HG03196 (cell line): ENCODE data around the gene BEST1.
"Not testable (repeated sequence)": the region's sequence is repeated elsewhere in the genome, so short reads cannot be mapped to it uniquely, and the experiment has no call there.

Experiments
- ATAC-seq: cut with Tn5 transposase; IDR thresholded peaks from one replicate; pipeline ENCODE4 v1.9.1; 2021; ENCODE audit not compliant: unreplicated experiment

BEST1 gene

DNA sequence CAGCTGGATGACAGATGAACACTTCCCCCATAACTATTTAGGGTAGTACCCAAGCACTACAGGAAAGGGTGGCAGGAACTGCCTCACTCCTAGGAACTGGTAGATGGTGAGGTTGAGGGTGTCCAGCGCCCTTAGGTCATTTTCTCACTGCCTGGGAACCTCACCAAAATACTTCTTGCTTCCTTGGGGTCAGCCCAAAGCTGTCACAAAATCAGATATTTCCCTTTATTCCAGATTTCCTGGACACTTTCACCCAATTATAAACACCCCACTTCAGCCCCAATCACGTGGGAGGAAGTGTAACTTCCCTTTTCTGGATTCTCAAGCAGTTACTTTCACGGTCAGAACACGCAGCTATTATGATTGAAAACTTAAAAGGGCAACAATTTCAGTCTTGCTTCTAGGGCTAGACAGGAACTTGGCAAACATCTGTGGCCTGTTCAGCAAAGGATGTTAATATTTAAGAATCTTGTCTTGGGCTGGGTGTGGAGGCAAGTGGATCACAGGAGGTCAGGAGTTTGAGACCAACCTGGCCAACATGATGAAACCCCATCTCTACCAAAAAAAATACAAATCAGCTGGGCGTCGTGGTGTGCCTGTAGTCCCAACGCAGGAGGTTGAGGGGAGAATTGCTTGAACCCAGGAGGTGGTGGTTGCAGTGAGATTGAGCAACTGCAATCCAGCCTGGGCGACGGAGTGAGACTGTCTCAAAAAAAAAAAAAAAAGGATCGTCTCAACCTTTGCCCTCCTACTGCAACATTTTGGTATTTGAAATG is 13.3 kb downstream of the BEST1 start:
- ATAC-seq, result no peak

DNA sequence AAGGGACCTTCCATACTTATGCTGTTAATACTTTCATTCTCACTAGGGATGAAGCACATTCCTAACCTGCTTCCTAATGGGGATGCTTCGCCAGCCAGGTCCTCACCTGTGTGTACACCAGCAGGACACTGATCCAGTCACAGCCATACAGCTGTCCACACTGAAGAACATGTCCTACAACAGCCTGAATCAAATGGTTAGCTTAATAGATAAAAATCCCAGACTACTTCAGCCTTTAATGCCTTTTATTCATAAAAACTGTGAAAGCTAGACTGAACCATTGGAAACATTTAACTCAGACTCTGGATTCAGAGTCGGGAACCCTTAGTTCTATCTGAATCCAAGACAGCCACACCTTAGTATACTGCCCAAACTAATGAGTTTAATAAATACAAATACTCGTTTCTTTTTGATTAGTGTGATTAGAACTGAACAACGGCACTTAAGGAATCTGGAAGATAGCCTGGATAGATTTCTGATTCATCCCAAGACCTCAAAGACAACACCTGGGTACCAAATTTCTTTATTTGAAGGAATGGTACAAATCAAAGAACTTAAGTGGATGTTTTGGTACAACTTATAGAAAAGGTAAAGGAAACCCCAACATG is 14.0 kb downstream of the BEST1 start:
- ATAC-seq, result no peak

DNA sequence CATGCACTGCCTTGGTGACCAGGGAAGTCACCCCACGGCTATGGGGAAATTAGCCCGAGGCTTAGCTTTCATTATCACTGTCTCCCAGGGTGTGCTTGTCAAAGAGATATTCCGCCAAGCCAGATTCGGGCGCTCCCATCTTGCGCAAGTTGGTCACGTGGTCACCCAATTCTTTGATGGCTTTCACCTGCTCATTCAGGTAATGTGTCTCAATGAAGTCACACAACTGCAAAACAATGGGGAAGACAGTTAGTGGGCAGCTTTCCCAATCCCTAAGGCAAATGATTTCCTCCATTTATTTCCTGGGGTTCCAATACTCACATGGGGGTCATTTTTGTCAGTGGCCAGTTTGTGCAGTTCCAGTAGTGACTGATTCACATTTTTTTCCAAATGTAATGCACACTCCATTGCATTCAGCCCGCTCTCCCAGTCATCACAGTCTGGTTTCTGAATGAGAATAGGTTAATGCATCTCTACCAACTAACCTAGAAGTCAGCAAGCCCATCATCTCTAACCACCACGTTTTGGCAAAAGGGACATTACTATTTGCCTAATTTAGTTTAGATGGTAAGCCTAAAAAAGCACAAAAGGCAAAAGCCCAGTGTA is 14.6 kb downstream of the BEST1 start:
- ATAC-seq, result not testable (repeated sequence)

DNA sequence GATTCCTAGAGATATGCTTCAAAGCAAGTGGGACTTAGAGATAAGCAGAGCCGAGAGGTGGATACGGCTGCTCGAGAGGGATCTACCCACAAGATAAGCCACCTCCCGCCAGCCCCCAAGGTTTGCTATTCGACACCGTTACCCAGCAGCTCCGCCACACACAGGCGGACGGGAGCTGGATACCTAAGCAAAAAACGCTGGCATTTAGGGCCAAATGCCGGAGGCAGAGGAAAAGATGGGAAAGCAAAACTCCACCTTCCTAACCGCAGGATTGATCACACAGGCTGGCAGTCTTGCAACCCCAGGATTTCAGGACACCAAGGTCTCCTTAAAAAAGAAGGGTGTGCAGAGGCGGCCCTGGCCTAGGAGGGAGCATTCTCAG is 16.6 kb downstream of the BEST1 start:
- no peak for ATAC-seq

DNA sequence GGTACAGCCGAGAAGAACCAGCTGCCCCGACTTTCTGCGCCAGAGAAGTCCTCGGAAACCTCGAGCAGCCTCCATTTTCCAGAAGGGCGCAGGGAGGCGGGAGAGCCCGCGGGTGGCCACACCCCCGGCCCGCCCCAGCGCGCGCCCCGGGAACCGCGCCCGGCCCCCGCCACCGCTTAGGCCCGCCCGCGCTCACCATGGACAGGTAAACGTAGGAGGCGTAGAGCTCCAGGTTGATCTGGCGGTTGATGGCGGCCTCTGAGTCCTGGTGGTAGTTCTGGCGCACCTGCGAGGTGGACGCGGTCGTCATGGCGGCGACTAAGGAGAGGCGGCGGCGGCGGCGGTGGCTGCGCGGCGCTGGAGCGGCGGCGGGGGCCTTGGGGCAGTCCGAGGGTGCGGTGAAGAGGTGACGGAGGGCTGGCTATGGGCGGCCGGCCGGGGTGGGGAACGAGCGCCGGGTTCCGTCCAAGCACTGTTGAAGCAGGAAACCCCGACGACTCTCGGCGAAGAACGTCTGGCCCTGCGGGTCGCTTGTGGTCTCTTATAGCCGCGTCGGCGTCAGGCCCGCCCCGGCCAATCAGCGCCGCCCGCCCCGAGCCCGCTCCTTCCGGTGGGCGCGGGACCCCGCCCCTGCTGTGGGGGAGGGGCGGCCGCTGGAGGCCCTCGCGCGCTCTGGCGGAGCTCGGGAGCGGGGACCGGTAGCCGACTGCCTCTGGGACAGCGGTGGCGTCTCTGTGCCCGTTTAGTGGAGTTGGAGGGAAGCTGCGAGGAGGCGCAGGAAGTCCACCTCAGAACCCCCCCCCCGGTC is 17.2 kb downstream of the BEST1 start, which contains the start of gene FTH1:
Gene FTH1 (minus strand): TSS at position 519 of the 808 bp plus-strand sequence. CDS start 209 bp downstream, at position 310.
- peak; percentile 36 for ATAC-seq

- peak; percentile 19 for ATAC-seq
Measured at GRCh38 chr11:61967924-61968757, 18.0 kb downstream of the BEST1 start.

- no peak for ATAC-seq
Measured at GRCh38 chr11:61968758-61969390, 18.7 kb downstream of the BEST1 start.

DNA sequence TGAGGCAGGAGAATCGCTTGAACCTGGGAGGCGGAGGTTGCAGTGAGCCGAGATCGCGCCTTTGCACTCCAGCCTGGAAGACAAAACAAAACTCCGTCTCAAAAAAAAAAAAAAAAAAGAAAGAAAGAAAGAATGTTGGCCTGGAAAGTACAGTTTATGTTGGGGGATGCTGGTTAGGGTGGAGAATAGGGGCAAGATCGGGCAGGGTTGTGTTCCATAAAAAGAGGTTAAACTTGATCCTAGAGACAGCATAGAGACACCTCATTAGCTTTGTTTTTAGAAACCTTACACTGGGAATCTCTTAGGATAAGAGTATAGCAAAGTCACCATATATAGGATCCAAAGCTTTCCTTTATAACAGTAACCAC is 19.2 kb downstream of the BEST1 start:
- no peak for ATAC-seq

DNA sequence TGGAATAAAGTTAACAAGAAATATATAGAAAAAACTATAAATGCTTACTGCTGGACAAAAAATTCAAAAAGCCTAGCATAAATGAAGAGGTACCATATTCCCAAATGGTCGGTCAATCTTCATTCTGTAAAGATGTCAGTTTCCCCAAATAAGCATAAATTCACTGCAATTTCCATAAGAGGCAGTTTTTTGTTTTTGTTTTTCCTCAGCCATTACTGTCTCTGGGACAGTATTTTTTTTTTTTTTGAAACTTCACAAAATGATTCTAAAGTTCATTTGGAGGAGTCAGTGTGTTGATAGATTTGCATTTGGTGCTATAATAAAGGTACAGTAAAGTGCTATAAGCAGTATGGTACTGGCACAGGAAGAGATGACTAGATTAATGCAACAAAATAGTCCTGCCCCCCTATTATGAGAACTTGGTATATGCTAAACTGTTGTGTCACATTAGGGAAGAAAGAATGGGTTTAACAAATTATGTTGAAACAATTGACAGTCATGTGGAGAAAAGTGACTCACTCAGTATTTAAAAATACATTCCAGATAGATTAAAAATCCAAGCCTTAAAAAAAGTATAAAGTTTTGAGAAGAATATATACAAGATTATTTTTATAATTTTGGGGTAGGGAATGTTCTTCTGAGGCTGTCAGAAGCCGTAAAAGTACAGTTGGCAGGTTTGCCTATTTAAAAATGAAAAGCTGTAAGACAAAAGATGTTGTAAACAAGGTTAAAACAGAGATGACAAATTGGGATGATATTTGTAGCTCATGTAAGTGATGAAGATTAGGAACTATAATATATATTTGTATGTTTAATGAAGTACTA is 19.9 kb downstream of the BEST1 start:
- no peak for ATAC-seq

DNA sequence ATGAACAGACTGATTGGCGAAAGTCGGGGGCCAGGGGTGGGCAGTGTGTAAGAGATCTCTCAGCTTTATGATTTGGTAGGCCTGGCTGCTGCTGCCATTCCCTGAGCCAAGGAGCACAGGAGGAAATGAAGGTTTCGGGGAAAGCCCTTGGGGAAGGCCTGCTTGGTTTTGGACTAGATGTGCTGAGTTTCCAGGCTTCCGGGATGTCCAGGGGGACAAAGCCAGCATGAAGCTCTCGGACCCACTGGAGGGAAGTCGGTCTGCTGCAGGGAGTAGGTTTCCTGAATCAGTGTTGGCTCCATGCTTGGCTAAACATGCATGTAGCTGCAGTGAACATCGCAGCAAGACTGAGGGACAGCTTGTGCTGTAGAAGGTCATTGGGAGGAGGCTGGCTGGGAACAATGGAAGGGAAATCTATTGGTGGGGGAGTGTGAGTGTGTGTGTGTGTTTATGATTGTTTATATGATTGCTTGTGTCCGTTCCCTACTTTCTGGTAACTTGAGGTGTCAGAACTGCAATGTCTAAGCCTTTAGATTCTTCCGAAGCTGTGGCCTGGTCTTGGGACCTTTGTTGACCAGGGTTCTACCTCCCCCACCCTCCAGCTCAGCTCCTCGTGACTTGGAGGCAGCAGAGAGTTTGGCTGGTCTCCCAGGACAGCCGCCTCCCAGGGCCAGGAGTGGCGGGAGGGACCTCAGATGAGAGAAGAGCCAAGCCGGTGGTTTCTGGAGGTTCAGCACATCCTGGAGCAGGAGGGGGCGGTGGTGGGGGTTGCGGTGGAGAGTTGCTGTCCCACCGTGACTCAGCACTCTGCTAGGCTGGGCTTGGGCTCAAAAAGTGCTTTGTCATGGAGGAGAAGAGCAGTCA is 21.3 kb downstream of the BEST1 start:
- ATAC-seq, result no peak

- no peak for ATAC-seq
Measured at GRCh38 chr11:61972112-61972671, 22.0 kb downstream of the BEST1 start.

- no peak for ATAC-seq
Measured at GRCh38 chr11:61972672-61973475, 22.7 kb downstream of the BEST1 start.

DNA sequence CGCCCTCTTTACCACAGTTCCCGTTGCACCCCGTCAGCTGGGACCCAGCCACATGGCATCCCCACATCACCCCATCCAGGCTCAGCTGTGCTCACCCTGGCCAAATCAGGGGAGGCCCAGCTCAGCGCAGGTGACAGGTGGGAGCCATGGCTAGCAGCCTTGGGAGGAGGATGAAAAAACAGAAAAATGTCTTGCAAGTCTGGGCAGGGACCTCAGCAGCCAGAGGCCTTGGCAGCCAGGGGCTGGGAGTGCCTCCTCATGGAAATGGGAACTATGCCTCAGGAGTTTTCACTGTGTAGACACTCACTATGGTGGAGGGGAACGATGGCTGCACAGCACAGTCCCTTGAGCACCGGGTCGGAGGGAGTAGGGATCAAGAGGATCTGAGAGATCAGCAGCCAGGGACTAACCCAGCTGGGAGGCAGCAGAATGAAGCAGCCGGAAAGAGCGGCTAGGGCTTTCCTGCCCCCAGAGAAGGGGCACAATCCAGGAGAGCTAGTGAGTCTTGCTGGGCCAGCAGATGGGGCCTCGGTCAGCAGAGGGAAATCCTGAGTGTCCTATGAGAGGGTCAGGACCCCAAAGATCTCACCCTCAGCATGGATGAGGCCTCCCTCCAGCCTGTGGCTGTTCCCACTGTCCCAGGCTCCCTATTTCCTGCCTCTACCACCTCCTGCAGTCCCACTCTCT is 23.5 kb downstream of the BEST1 start:
- ATAC-seq, result no peak

DNA sequence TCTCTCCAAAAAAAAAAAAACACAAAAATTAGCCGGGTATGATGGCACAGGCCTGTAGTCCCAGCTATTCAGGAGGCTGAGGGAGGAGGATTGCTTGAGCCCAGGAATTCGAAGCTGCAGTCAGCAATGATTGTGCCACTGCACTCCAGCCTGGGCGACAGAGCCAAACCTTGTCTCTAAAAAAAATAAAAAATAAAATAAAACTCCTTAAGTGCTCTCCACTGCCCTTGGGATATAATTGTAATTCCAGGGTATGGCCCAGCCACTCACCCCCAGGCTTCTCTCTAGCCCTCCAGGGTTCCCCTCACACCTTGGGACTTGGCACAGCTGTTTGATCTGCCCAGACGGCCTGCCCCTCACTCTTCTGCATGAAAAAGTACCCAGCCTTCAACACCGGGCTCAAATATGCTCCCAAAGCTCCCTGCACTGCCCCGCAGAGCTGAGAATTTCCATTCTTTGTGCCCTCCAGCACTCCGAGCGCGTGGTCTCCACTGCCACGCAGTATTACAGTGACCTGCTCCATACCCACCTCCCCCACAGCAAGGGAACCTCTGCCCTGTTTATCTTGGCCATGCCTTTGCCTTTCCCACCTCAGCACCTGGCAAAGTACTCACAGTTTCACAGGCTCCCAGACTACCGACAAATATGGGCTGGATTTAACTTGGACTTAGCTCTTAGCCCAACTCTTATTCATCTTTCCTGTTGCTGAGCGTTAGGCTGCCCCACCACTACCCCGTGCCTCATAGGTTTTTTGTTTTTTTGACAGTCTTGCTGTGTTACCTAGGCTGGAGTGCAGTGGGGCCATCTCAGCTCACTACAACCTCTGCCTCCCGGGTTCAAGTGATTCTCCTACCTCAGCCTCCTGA is 24.8 kb downstream of the BEST1 start:
- no peak for ATAC-seq

DNA sequence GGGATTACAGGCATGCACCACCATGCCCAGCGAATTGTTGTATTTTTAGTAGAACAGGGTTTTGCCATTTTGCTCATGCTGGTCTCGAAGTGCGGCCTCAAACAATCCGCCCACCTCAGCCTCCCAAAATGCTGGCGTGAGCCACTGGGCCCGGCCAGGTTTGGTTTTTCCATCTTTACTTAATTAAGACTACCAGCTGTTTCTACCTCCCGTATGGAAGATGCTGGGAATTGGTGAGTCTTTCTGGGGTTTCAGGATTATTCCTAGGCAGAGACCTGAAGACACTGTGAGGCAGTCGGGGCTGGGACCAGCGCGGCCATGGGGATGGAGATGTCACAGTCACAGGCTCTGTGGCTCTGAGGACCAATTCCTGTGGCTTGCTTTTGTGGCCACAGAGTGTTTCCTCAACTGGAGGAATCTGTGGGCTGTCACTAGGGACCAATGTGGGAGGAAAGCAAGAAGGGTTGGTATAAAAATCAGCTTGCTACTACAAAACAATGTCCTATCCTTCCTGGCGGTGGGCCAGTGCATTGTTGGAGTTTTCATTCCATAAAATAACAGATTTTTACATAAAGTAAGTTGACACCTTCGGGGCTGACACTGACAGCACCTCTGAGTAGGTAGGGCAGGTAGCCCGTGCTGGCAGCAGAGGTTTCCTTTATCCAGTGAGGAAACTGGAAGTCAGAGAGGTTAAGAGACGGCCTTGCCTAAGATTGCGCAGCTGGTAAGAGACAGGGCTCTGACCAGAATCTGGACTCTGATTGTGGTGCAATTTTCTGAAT is 25.7 kb downstream of the BEST1 start:
- no peak for ATAC-seq
